Measurements from ENCODE around the gene KRT9.
A peak's percentile ranks its signal among the peaks of the same experiment; 100 is the strongest.
"Not testable (repeated sequence)": the region's sequence is repeated elsewhere in the genome, so short reads cannot be mapped to it uniquely, and the experiment has no call there.

Gene KRT9

GRCh38 chr17:41583137-41584127, 11.6 kb upstream of the KRT9 start:
- no peak for TF ChIP-seq CTCF (IDR thresholded peaks at IDR 0.05; ENCODE audit: low read depth, low read length)
- DNase-seq (ENCODE audit: extremely low read depth, low read depth): no peak

- DNase-seq (ENCODE audit: extremely low read depth, low read depth): not testable (repeated sequence)
Measured at GRCh38 chr17:41582061-41582968, 10.5 kb upstream of the KRT9 start.

- TF ChIP-seq CTCF (IDR thresholded peaks at IDR 0.05; ENCODE audit: low read depth, low read length): no peak
- no peak for DNase-seq (ENCODE audit: extremely low read depth, low read depth)
Measured at GRCh38 chr17:41581366-41582060, 9.7 kb upstream of the KRT9 start.

- DNase-seq (ENCODE audit: extremely low read depth, low read depth): no peak
Measured at GRCh38 chr17:41580687-41581365, 9.0 kb upstream of the KRT9 start.

GRCh38 chr17:41580244-41580575, 8.4 kb upstream of the KRT9 start:
- no peak for TF ChIP-seq CTCF (IDR thresholded peaks at IDR 0.05; ENCODE audit: low read depth, low read length)
- no peak for DNase-seq (ENCODE audit: extremely low read depth, low read depth)

More at GRCh38 chr17:41580687-41581365, 9.0 kb upstream of the KRT9 start:
- TF ChIP-seq CTCF (IDR thresholded peaks at IDR 0.05; ENCODE audit: low read depth, low read length): no peak

- peak; percentile 18 for DNase-seq (ENCODE audit: extremely low read depth, low read depth)
- TF ChIP-seq CTCF (IDR thresholded peaks at IDR 0.05; ENCODE audit: low read depth, low read length): peak; percentile 70
Measured at GRCh38 chr17:41579484-41580243, 7.8 kb upstream of the KRT9 start.
